UCSD-AML1 (cell line): ENCODE measurements around the gene RASA4B.
"Not testable (repeated sequence)": the region's sequence is repeated elsewhere in the genome, so short reads cannot be mapped to it uniquely, and the experiment has no call there.

Source experiments
- DNase-seq: peaks from one replicate; lab custom pipeline; 2025; ENCODE audit not compliant: unreplicated experiment; lab: John Stamatoyannopoulos, UW

RASA4B gene

GRCh38 chr7:102517550-102518147, at the start of gene RASA4B:
Gene RASA4B (minus strand): TSS chr7:102517777. CDS start chr7:102517710, 67 bp downstream.
- not testable (repeated sequence) for DNase-seq

GRCh38 chr7:102550808-102551422, 33.3 kb upstream of the RASA4B start, which contains the start of gene SPDYE2:
Gene SPDYE2 (plus strand): TSS chr7:102551226. CDS start chr7:102553256, 2,030 bp downstream.
- DNase-seq: not testable (repeated sequence)

- not testable (repeated sequence) for DNase-seq
These were observed 28.8 kb upstream of the RASA4B start for GRCh38 chr7:102546353-102546752.

GRCh38 chr7:102545288-102545687, 27.7 kb upstream of the RASA4B start:
- not testable (repeated sequence) for DNase-seq

DNA sequence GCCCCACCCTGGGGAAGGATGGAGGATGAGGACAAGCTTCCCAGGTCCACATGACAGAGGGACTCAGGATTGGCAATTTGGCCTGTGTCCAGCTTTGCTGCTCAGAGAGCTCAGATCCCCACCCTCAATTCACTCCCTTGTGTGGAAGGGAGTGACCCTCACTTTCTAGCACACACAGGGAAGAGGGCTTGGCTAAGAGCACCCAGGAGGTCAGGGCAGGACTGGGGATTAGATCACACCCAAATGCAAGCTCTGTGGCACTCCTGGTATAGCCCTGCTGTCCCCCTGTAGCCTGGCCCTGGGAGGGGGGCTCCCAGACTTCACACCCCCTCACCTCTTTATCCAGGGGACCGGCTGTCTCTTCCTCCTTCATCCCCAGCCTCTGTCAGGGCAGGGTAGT, 26.8 kb upstream of the RASA4B start:
- not testable (repeated sequence) for DNase-seq

- DNase-seq: not testable (repeated sequence)
These were observed 26.0 kb upstream of the RASA4B start, which contains the start of gene UPK3BL2 for GRCh38 chr7:102543596-102543995. Gene UPK3BL2 (minus strand): TSS chr7:102543696. CDS start chr7:102543636, 60 bp downstream.

DNA sequence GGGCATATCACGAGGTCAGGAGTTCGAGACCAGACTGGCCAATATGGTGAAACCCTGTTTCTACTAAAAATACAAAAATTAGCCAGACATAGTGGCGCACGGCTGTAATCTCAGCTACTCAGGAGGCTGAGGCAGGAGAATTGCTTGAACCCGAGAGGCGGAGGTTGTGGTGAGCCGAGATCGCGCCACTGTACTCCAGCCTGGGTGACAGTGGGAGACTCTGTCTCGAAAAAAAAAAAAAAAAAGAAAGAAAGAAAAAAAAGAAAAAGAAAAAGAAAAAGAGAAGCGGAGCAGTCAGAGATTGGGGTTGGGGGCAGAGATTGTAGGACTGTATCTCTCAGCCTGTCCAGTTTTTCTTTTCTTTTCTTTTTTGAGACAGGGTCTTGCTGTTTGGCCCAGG, 25.2 kb upstream of the RASA4B start:
- DNase-seq: not testable (repeated sequence)

DNA sequence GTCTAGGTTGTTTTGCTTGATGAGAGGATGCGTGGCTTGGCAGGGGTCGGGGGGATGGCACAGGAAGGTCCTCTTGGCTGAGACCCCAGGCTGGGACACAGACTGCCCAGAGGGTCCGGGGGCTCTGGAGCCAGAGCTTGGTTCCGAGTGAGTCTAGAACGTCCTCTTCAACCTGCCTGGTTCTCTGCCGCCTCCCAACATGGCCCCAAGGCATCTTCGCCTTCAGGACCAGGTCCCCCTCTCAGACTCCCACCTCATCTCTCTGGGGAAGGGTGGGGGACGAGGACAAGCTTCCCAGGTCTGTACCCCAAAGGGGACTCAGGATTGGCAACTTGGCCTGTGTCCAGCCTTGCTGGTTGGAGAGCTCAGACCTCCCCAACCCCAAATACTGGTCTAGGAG, 24.5 kb upstream of the RASA4B start:
- not testable (repeated sequence) for DNase-seq

DNA sequence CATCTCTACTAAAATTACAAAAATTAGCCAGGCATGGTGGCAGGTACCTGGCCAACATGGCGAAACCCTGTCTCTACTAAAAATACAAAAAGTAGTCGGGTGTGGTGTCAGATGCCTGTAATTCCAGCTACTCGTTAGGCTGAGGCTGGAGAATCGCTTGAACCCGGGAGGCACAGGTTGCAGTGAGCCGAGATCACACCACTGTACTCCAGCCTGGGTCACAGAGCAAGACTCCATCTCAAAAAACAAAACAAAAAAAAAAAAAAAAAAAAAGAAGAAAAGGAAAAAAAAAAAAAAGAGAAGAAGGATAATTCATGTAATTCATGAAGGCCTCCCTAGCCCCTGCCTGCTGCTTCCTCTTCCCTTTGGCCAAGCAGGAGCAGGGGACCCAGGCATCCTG, 23.0 kb upstream of the RASA4B start:
- not testable (repeated sequence) for DNase-seq

DNA sequence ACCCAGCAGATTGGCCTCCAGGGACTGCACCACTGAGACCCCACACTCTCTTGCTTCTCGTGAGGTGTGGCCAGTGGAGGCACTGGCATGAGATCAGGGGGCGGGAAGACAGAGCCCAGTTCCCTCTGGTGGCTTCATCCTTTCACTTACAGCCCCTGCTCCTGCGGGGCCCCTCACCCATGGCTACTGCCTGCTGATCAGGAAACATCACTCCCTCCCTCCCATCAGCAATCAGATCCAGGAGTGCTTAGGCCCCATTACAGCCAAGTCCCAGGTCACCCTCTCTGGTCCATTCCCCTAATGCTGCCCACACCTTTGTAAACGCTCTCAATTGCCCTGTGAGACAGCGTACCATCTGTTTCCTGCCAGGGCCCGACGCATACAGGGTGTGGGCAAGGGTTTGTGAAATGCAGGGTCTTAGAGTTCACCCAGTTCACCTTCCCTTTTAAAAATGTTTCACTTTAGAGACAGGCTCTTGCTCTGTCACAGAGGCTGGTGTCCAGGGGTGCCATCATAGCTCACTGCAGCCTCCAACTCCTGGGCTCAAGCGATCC, 17.6 kb upstream of the RASA4B start:
- DNase-seq: not testable (repeated sequence)

DNA sequence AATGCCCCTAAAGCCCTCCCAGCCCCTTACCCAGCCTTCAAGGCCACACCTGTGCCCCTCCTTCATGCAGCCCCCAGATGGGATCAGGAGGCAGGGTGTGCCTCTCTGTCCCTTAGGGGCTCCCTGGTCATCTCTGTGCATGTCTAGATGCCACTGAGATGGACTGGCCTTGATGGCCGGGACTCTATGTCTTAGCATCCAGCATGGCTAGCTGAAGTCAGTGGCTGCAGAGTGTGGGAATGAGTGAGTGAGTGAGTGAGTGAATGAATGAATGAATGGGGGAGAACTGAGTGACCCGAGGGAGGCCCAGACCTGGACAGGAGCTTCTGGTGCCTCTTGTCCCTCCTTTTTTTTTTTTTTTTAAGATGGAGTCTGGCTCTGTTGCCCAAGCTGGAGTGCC, 14.6 kb upstream of the RASA4B start:
- not testable (repeated sequence) for DNase-seq

DNA sequence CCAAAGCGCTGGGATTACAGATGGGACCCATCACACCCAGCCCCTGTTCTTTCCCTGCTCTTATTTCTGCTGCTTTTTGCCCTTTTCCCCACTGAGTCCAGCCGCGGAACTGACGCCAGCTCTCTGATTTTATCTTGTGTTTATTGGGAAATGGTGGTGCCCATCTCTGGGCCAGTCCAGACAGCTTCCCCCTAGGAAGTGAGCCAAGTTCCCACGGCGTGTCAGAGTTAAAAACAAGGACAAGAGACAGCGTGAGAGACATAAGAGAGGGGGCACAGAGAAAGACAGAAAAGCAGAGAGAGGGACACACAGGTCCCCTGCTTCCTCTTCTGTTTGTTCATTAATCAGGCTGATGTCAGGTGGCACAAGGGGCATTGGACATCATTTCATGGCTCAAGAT, 14.0 kb upstream of the RASA4B start:
- DNase-seq: not testable (repeated sequence)

DNA sequence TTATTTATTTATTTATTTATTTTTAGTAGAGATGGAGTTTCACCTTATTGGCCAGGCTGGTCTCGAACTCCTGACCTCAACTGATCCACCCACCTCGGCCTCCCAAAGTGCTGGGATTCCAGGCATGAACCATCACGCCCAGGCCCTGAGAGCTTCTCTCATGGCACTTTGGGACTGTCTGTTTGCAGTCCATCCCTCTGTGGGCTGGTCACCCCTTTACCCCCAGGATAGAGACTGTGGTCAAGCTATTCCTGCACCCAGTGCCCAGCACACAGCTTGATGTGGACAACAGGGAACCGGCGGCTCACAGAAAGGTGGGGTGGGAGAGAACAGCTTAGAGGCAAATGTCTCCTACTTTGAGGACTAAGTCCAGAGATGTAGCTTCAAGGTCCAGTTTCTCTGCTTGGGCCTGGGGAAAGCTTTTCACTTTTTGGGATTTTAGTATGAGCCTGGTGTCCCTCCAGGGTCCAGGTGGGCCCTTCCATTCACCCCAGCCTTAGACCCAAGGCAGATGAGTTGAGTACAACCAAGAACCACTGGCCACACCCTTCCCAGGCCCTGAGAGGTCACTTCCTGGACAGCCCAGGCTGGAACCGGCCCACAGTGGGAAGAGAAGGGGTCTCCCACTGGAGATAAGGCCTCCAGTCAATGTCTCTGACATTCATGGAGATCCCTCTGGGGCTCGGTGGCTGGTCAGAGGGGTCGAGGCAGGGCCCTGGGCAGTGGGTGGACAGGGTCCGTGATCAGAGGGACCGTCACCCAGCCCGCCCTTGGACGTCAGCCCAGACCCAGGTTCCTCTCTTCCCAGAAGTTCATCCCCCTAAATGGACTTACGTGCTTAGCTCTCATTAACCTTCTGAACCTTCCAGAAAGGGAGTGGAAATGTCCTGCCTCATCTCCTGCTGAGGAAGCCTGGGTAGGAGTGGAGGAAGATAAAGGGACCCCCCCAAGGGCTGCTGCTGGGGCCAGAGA, 10.5 kb upstream of the RASA4B start:
- DNase-seq: not testable (repeated sequence)

- DNase-seq: not testable (repeated sequence)
These were observed 9.6 kb upstream of the RASA4B start for GRCh38 chr7:102527182-102527581.

GRCh38 chr7:102524803-102525202, 7.2 kb upstream of the RASA4B start:
- not testable (repeated sequence) for DNase-seq

DNA sequence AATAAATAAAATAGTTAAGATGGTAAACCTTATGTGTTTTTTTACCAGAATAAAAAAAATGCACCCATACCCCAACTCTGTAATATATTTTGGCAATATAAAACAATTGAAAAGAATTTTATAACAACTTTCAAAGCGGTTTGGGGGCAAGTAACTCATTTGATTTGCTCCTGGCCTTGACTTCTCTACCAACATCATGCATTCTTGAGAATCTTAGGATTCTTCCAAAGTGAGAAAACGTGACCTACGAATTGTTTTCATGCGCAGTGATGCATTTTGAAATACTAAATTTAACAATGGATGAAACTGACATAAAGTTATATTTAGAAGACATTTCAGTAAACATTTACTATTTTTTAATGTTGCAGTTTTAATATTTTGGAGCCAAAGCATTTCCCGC, 3.2 kb upstream of the RASA4B start:
- DNase-seq: not testable (repeated sequence)

GRCh38 chr7:102516951-102517350, 626 bp downstream of the RASA4B start:
- DNase-seq: not testable (repeated sequence)

DNA sequence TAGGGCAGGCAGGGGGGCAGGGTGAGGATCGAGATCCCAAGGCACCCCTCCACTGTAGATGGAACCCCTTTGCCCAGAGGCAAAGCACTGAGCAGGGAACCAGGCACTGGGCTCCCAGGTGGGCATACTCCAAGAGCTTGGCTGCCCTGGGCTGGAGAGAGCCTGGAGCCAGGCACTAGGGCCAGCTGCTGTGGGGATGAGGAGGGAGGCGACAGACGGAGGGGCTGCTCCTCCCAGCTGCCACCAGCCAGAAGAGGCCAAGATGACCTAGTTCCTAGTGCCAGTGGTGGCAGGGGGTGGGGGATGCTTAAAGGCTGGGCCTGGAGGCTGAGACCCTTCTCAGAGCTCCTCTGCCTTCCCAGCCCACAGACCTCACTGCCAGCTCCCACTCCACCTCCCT, 1.7 kb downstream of the RASA4B start:
- DNase-seq: not testable (repeated sequence)

DNA sequence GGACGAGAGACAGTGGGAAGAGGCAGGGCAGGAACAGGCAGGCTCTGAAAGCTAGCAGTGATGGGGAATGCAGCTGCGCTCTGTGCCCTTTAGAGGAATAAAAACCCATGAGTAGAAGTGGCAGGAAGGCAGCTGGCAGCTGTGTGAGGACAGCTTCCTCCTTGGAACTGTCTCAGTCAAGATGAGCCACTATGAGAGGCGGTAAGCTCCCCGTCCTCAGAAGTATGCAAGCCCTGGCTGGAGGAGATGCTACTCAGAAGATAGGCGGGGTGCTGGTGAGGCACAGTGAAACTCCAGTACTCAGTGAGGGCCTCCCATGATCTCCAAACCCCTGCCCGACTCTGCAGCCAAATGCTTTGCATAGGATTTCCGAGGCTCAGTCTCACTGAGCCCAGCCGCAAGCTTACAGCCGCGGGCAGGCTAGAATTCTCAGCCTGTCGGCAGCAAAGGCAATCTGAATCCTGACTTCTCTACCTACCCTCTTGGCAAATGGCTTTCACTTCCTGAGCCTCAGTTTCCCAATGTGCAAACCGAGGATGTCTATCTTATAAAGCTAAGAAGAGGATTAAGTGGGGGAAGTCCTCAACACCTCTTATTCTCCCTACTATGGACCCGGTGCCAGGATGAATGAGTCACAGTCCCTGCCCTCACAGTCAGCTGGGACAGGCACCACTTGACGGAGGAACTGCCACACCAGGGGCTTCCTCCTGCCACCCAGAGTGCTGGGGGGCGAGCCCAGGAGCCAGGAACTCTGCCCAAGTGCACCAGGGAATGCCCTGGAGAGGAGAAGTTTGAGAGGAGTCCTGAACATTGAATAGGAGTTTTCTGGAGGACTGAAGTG, 2.5 kb downstream of the RASA4B start:
- DNase-seq: not testable (repeated sequence)

DNA sequence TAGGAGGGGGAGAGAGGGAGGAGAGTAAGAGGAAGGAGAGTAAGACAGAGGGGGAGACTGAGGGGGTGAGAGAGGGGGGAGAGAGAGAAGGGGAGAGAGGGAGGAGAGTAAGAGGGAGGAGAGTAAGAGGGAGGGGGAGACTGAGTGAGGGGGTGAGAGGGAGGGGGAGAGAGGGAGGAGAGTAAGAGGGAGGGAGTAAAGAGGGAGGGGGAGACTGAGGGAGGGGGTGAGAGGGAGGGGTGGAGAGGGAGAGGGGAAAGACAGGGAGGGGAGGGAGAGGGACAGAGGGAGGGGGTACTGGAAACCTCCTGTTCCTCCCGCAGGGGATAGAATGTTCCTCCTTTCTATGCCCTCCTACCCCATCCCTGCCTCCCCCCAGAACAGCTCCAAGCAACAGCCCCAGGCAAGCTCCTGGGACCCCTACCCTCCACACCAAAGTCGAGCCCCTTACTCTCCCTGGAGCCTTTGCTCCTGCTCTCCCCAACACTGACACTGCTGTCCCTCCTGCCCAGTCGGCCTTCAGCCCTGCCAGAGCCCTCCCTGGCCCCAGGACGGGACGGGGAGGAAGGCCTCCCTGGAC, 4.8 kb downstream of the RASA4B start:
- not testable (repeated sequence) for DNase-seq
